ENCODE data around the gene CAMKV.

Gene CAMKV

DNA sequence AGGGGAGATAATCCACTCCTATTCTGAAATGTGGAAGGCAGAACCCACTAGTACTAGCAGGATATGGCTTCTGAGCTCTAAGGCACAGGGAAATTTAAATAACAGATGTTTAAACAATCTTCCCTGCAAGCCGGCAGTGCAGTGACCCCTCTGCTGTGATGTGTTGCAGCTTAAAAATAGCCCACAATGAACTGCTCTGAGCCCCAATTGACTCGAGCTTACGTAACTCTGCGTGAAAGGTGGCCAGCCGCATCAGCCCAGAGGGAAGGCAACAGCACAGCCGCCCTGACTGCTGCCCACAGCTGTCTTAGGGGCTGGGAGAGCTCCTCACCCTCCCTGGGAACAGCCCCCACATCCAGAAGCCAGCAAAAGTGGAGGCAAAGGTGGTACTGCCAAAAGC lies 12.5 kb upstream of the CAMKV start:
- no peak overlapping the region for H3K27ac ChIP-seq (ENCODE audit: low read depth, low read length, poor library complexity, severe bottlenecking)
- H3K9me3 ChIP-seq (ENCODE audit: low read length): no peaks in the 10 kb centered on the region
- H3K27me3 ChIP-seq (ENCODE audit: insufficient read depth, low read length): no peaks in the 10 kb centered on the region
- no peaks in the 10 kb centered on the region for H3F3A ChIP-seq (ENCODE audit: insufficient read depth, low read length)
- H3K9me2 ChIP-seq (ENCODE audit: low read depth, low read length): no peaks in the 10 kb centered on the region
- no peak overlapping the region for H3K4me3 ChIP-seq (ENCODE audit: low read depth, low read length, poor library complexity, severe bottlenecking)
- no peaks in the 10 kb centered on the region for H3K36me3 ChIP-seq (ENCODE audit: insufficient read depth, low read length)
- H3K79me2 ChIP-seq (ENCODE audit: insufficient read depth, low read length): no peaks in the 10 kb centered on the region
- H4K20me1 ChIP-seq (ENCODE audit: insufficient read depth, low read length): no peaks in the 10 kb centered on the region
- no peak overlapping the region for H2AFZ ChIP-seq (ENCODE audit: low read length)
- no peak overlapping the region for H3K9ac ChIP-seq (ENCODE audit: low read length)
- TF ChIP-seq, protein P1, sequence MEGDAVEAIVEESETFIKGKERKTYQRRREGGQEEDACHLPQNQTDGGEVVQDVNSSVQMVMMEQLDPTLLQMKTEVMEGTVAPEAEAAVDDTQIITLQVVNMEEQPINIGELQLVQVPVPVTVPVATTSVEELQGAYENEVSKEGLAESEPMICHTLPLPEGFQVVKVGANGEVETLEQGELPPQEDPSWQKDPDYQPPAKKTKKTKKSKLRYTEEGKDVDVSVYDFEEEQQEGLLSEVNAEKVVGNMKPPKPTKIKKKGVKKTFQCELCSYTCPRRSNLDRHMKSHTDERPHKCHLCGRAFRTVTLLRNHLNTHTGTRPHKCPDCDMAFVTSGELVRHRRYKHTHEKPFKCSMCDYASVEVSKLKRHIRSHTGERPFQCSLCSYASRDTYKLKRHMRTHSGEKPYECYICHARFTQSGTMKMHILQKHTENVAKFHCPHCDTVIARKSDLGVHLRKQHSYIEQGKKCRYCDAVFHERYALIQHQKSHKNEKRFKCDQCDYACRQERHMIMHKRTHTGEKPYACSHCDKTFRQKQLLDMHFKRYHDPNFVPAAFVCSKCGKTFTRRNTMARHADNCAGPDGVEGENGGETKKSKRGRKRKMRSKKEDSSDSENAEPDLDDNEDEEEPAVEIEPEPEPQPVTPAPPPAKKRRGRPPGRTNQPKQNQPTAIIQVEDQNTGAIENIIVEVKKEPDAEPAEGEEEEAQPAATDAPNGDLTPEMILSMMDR (IDR thresholded peaks at IDR 0.05; ENCODE audit: low read length): no peak
- TF ChIP-seq EZH2 (IDR thresholded peaks at IDR 0.05; ENCODE audit: borderline replicate concordance, low read length): no peak
- H3K4me1 ChIP-seq (ENCODE audit: insufficient read depth, low read length, severe bottlenecking): no peaks in the 10 kb centered on the region
- no peak overlapping the region for H3K4me2 ChIP-seq (ENCODE audit: low read length)

DNA sequence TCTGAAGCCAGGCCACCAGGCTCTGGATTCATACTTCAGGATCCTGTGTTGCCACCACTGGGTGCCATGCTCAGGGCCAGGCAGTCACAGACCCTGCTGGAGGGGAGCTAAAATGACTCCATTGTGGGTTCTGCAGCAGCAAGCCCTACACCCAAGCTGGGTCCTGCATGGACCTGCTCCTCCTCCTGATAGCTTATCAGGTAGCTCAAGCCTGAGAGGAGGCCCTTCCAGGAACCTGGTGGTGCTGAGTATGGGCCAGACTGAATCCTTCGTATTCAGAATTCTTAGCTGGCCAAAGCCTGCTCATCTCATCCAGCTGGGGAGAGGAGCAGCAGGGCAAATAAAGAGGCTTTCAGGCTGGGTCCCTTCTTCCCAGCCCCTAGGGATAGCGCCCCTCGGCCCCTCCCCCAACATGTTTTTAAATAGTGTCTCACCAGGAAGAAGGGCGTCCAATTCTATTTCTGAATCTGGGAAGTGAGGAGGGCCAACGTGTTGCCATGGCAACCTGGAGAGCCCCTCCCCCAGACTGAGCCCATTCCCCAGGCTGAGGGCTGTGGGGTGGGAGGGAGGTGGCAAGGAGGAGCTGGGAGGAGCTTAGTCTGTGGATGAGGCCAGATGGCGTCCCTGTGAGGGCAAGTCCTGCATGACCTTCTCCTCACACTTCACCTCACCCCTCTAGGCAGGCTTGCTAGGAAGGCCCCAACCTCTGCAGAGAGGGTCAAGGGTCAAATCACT lies 11.0 kb upstream of the CAMKV start:
- no peaks in the 10 kb centered on the region for H3K36me3 ChIP-seq (ENCODE audit: insufficient read depth, low read length)
- H3K9me3 ChIP-seq (ENCODE audit: low read length): no peaks in the 10 kb centered on the region
- no peak overlapping the region for H3K4me2 ChIP-seq (ENCODE audit: low read length)
- no peaks in the 10 kb centered on the region for H3F3A ChIP-seq (ENCODE audit: insufficient read depth, low read length)
- no peaks in the 10 kb centered on the region for H4K20me1 ChIP-seq (ENCODE audit: insufficient read depth, low read length)
- H2AFZ ChIP-seq (ENCODE audit: low read length): no peak overlapping the region
- H3K9me2 ChIP-seq (ENCODE audit: low read depth, low read length): no peaks in the 10 kb centered on the region
- no peak overlapping the region for H3K9ac ChIP-seq (ENCODE audit: low read length)
- H3K4me1 ChIP-seq (ENCODE audit: insufficient read depth, low read length, severe bottlenecking): no peaks in the 10 kb centered on the region
- H3K27ac ChIP-seq (ENCODE audit: low read depth, low read length, poor library complexity, severe bottlenecking): no peak overlapping the region
- no peaks in the 10 kb centered on the region for H3K79me2 ChIP-seq (ENCODE audit: insufficient read depth, low read length)
- H3K4me3 ChIP-seq (ENCODE audit: low read depth, low read length, poor library complexity, severe bottlenecking): no peak overlapping the region
- H3K27me3 ChIP-seq (ENCODE audit: insufficient read depth, low read length): no peaks in the 10 kb centered on the region
- TF ChIP-seq, protein P1 (IDR thresholded peaks at IDR 0.05; ENCODE audit: low read length): no peak
- no peak for TF ChIP-seq EZH2 (IDR thresholded peaks at IDR 0.05; ENCODE audit: borderline replicate concordance, low read length)

DNA sequence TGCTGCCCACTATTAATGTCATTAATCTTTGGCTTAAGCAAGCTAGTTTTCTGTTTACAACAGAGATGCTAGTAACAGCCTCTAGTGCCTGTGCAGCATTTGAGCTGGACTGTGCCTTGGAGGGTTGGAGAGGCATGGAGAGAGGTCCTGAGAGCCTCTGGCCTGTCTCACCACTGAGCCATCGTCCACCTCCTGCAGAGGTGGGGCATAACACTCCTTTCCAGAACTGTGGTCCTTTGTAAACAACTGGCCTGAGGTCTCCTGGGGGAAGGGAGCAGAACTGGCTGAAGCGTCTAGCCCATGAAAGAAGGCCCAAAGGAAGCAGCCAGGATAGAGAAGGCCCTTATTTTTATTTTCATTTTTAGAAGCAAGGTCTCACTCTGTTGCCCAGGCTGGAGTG lies 10.0 kb upstream of the CAMKV start:
- H3K9ac ChIP-seq (ENCODE audit: low read length): no peak overlapping the region
- H3K27me3 ChIP-seq (ENCODE audit: insufficient read depth, low read length): no peaks in the 10 kb centered on the region
- H3K9me2 ChIP-seq (ENCODE audit: low read depth, low read length): no peaks in the 10 kb centered on the region
- H3K27ac ChIP-seq (ENCODE audit: low read depth, low read length, poor library complexity, severe bottlenecking): no peak overlapping the region
- no peaks in the 10 kb centered on the region for H3F3A ChIP-seq (ENCODE audit: insufficient read depth, low read length)
- H2AFZ ChIP-seq (ENCODE audit: low read length): no peak overlapping the region
- no peaks in the 10 kb centered on the region for H3K9me3 ChIP-seq (ENCODE audit: low read length)
- H3K4me3 ChIP-seq (ENCODE audit: low read depth, low read length, poor library complexity, severe bottlenecking): no peak overlapping the region
- no peaks in the 10 kb centered on the region for H3K36me3 ChIP-seq (ENCODE audit: insufficient read depth, low read length)
- H3K4me1 ChIP-seq (ENCODE audit: insufficient read depth, low read length, severe bottlenecking): no peaks in the 10 kb centered on the region
- H4K20me1 ChIP-seq (ENCODE audit: insufficient read depth, low read length): no peaks in the 10 kb centered on the region
- no peak overlapping the region for H3K4me2 ChIP-seq (ENCODE audit: low read length)
- TF ChIP-seq EZH2 (IDR thresholded peaks at IDR 0.05; ENCODE audit: borderline replicate concordance, low read length): no peak
- TF ChIP-seq, protein P1 (IDR thresholded peaks at IDR 0.05; ENCODE audit: low read length): no peak
- H3K79me2 ChIP-seq (ENCODE audit: insufficient read depth, low read length): no peaks in the 10 kb centered on the region

Measured in OCI-LY1 (cell line).